HepG2 (cell line): ENCODE results near the gene SRSF8. TPM values are rescaled to one million over a fixed set of nuclear protein-coding genes. Genes with fewer than 3 reads are reported as not detected.

Experiments
- ARNT ChIP-seq: fragments of 450-650 bp; IDR thresholded peaks from 2 replicates; pipeline ENCODE4 v1.6.1; 2017
- CAMTA2 ChIP-seq: sonication (generic); formaldehyde crosslinking; IDR thresholded peaks from 2 replicates; pipeline ENCODE4 v1.4.0; 2020; ENCODE audit warnings: mild to moderate bottlenecking, missing genetic modification reagents, borderline replicate concordance
- CEBPB ChIP-seq: IDR thresholded peaks from 2 replicates; pipeline ENCODE4 v1.6.1; 2011; ENCODE audit warnings: low read depth, low read length, improper control_type of control experiment, borderline replicate concordance
- EZH2 ChIP-seq: conservative IDR thresholded peaks from 2 replicates; pipeline ENCODE4 v1.6.1; 2012; ENCODE audit warnings: mild to moderate bottlenecking, low read depth, low read length, moderate library complexity
- FOXJ3 ChIP-seq: sonication (generic); formaldehyde crosslinking; IDR thresholded peaks from 2 replicates; pipeline ENCODE4 v1.4.0; 2020; ENCODE audit warnings: missing genetic modification reagents, mild to moderate bottlenecking, borderline replicate concordance
- GZF1 ChIP-seq: sonication (generic); formaldehyde crosslinking; IDR thresholded peaks from 2 replicates; pipeline ENCODE4 v1.5.1; 2020; ENCODE audit warnings: mild to moderate bottlenecking, missing genetic modification reagents
- HNRNPUL1 ChIP-seq: fragments of 200-400 bp; formaldehyde crosslinking; IDR thresholded peaks from 2 replicates; pipeline ENCODE4 v1.6.1; 2017; ENCODE audit warnings: low read depth, mild to moderate bottlenecking, low read length, moderate library complexity
- KDM3A ChIP-seq: IDR thresholded peaks from 2 replicates; pipeline ENCODE4 v1.6.1; 2018; ENCODE audit warnings: low read depth, missing compliant biosample characterization
- KDM4B ChIP-seq: sonication (generic); formaldehyde crosslinking; IDR thresholded peaks from 2 replicates; pipeline ENCODE4 v1.4.0; 2020; ENCODE audit warnings: missing genetic modification reagents
- MIER2 ChIP-seq: IDR thresholded peaks from 2 replicates; pipeline ENCODE4 v1.6.1; 2016; ENCODE audit warnings: missing biosample characterization, missing genetic modification reagents
- POGZ ChIP-seq: sonication (generic); formaldehyde crosslinking; IDR thresholded peaks from 2 replicates; pipeline ENCODE4 v1.4.0; 2020; ENCODE audit warnings: mild to moderate bottlenecking, missing genetic modification reagents
- REXO4 ChIP-seq: sonication (generic); formaldehyde crosslinking; IDR thresholded peaks from 2 replicates; pipeline ENCODE4 v1.8.0; 2022; ENCODE audit warnings: missing genetic modification reagents, mild to moderate bottlenecking, borderline replicate concordance
- U2AF2 ChIP-seq: fragments of 200-400 bp; formaldehyde crosslinking; IDR thresholded peaks from 2 replicates; pipeline ENCODE4 v1.6.1; 2017; ENCODE audit warnings: low read depth, mild to moderate bottlenecking, low read length
- XRCC5 ChIP-seq: fragments of 200-400 bp; formaldehyde crosslinking; optimal IDR thresholded peaks from 2 replicates; pipeline ENCODE3; 2017; ENCODE audit warnings: mild to moderate bottlenecking, low read length
- ZMAT3 ChIP-seq: sonication (generic); formaldehyde crosslinking; conservative IDR thresholded peaks from 2 replicates; pipeline ENCODE4 v1.7.0; 2021; ENCODE audit warnings: missing genetic modification reagents
- ZMYM3 ChIP-seq: sonication (generic); formaldehyde crosslinking; IDR thresholded peaks from 2 replicates; pipeline ENCODE4 v1.5.1; 2020; ENCODE audit warnings: mild to moderate bottlenecking, missing genetic modification reagents
- ZNF34 ChIP-seq: sonication (generic); formaldehyde crosslinking; IDR thresholded peaks from 2 replicates; pipeline ENCODE4 v1.4.0; 2020; ENCODE audit warnings: mild to moderate bottlenecking, missing genetic modification reagents, borderline replicate concordance
- ZNF562 ChIP-seq: sonication (generic); formaldehyde crosslinking; IDR thresholded peaks from 2 replicates; pipeline ENCODE4 v1.8.0; 2022; ENCODE audit warnings: missing genetic modification reagents, borderline replicate concordance
- polyA plus RNA-seq, 8 experiments: library from polyadenylated mRNA; depleted of rRNA in 3 of 8; stranded (reverse) in 7 of 8; unstranded in 1 of 8; fragments of >200 nt; fragmentation: Illumina TruSeq in 4 of 8; extraction: Trizol in 4 of 8; gene quantifications; 2 replicates each; pipeline versions ENCODE4 v1.2.1 to v1.2.3, GENCODE V29; 2011 to 2016; ENCODE audit warnings: low read depth in 4 of 8, missing spikeins in 1 of 8, mixed read lengths in 1 of 8; ENCODE audit not compliant: insufficient read depth in 1 of 8
- total RNA-seq, 5 experiments: library from RNA; depleted of rRNA; stranded (reverse); fragments of >200 nt; fragmentation: Illumina TruSeq; extraction: Trizol; gene quantifications; 2 replicates each; pipeline ENCODE4 v1.2.3, GENCODE V29; 2016; ENCODE audit warnings: low read depth in 1 of 5
- TF ChIP-seq, protein P1 (sequence below): sonication (generic); IDR thresholded peaks from 2 replicates; pipeline ENCODE4 v1.6.1; 2016; ENCODE audit warnings: low read depth, borderline replicate concordance
- TF ChIP-seq, protein P2 (sequence below): sonication (generic); formaldehyde crosslinking; IDR thresholded peaks from 2 replicates; pipeline ENCODE4 v1.8.0; 2022; ENCODE audit warnings: mild to moderate bottlenecking, missing genetic modification reagents; ENCODE audit not compliant: insufficient replicate concordance
- TF ChIP-seq, protein P3 (sequence below): sonication (generic); formaldehyde crosslinking; IDR thresholded peaks from 2 replicates; pipeline ENCODE4 v1.4.0; 2020; ENCODE audit warnings: low read depth, mild to moderate bottlenecking, missing genetic modification reagents
- TF ChIP-seq, protein P4 (sequence below): IDR thresholded peaks from 2 replicates; pipeline ENCODE4 v1.6.1; 2012; ENCODE audit warnings: low read depth, low read length, improper control_type of control experiment
- TF ChIP-seq, protein P5 (sequence below): sonication (generic); formaldehyde crosslinking; IDR thresholded peaks from 2 replicates; pipeline ENCODE4 v1.5.0; 2020; ENCODE audit warnings: missing genetic modification reagents

Gene SRSF8
- total and polyA plus RNA-seq, 2 of the 13 experiments (the other 11 are each of a cell fraction or from before 2014, with no cell fraction given): 21.8 to 25.8 TPM

DNA sequence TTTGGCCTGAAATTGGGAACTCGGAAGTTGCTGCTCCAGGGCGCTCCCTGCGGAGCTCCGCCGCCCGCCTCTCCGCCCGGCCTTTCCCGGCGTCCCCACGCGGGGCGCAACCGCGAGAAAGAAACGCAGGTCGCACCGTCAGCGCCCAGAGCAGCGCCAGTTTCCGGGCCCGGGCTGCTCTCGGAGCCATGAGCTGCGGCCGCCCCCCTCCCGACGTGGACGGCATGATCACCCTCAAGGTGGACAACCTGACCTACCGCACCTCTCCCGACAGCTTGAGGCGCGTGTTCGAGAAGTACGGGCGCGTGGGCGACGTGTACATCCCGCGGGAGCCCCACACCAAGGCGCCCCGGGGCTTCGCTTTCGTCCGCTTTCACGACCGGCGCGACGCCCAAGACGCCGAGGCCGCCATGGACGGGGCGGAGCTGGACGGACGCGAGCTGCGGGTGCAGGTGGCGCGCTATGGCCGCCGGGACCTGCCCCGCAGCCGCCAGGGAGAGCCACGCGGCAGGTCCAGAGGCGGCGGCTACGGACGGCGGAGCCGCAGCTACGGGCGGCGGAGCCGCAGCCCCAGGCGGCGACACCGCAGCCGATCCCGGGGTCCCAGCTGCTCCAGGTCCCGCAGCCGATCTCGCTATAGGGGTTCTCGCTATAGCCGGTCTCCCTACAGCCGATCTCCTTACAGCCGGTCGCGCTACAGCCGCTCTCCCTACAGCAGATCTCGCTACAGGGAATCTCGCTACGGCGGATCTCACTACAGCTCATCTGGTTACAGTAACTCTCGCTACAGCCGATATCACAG lies 521 bp downstream of the SRSF8 start (continued):
- TF ChIP-seq, protein P1, sequence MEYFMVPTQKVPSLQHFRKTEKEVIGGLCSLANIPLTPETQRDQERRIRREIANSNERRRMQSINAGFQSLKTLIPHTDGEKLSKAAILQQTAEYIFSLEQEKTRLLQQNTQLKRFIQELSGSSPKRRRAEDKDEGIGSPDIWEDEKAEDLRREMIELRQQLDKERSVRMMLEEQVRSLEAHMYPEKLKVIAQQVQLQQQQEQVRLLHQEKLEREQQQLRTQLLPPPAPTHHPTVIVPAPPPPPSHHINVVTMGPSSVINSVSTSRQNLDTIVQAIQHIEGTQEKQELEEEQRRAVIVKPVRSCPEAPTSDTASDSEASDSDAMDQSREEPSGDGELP: no peak; the same call in 1 of the 2 replicates
- no peak for TF ChIP-seq CEBPB
- TF ChIP-seq KDM3A (CRISPR knock-in tag): no peak
- no peak for TF ChIP-seq EZH2
- peak; percentile 43; the same call in 1 of the 2 replicates for TF ChIP-seq ZMAT3 (CRISPR knock-in tag)
- peak; percentile 90; the same call in 1 of the 2 replicates for TF ChIP-seq ZNF34 (CRISPR knock-in tag)
- no peak for TF ChIP-seq GZF1 (CRISPR knock-in tag)
- TF ChIP-seq, protein P2, sequence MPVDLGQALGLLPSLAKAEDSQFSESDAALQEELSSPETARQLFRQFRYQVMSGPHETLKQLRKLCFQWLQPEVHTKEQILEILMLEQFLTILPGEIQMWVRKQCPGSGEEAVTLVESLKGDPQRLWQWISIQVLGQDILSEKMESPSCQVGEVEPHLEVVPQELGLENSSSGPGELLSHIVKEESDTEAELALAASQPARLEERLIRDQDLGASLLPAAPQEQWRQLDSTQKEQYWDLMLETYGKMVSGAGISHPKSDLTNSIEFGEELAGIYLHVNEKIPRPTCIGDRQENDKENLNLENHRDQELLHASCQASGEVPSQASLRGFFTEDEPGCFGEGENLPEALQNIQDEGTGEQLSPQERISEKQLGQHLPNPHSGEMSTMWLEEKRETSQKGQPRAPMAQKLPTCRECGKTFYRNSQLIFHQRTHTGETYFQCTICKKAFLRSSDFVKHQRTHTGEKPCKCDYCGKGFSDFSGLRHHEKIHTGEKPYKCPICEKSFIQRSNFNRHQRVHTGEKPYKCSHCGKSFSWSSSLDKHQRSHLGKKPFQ (CRISPR knock-in tag): peak; percentile 73
- TF ChIP-seq, protein P3, sequence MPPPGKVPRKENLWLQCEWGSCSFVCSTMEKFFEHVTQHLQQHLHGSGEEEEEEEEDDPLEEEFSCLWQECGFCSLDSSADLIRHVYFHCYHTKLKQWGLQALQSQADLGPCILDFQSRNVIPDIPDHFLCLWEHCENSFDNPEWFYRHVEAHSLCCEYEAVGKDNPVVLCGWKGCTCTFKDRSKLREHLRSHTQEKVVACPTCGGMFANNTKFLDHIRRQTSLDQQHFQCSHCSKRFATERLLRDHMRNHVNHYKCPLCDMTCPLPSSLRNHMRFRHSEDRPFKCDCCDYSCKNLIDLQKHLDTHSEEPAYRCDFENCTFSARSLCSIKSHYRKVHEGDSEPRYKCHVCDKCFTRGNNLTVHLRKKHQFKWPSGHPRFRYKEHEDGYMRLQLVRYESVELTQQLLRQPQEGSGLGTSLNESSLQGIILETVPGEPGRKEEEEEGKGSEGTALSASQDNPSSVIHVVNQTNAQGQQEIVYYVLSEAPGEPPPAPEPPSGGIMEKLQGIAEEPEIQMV (CRISPR knock-in tag): 0 out of 2 replicates have a peak, but pooled peaks have one; percentile 52
- no peak for TF ChIP-seq ARNT
- TF ChIP-seq MIER2 (CRISPR knock-in tag): no peak
- TF ChIP-seq KDM4B: peak; percentile 33; the same call in 1 of the 2 replicates
- TF ChIP-seq REXO4 (CRISPR knock-in tag): no peak
- no peak for TF ChIP-seq ZMYM3 (CRISPR knock-in tag)
- TF ChIP-seq POGZ (CRISPR knock-in tag): no peak; the same call in 1 of the 2 replicates
- TF ChIP-seq FOXJ3: no peak
- TF ChIP-seq, protein P4, sequence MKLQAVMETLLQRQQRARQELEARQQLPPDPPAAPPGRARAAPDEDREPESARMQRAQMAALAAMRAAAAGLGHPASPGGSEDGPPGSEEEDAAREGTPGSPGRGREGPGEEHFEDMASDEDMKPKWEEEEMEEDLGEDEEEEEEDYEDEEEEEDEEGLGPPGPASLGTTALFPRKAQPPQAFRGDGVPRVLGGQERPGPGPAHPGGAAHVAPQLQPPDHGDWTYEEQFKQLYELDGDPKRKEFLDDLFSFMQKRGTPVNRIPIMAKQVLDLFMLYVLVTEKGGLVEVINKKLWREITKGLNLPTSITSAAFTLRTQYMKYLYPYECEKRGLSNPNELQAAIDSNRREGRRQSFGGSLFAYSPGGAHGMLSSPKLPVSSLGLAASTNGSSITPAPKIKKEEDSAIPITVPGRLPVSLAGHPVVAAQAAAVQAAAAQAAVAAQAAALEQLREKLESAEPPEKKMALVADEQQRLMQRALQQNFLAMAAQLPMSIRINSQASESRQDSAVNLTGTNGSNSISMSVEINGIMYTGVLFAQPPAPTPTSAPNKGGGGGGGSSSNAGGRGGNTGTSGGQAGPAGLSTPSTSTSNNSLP: no peak
- TF ChIP-seq, protein P5, sequence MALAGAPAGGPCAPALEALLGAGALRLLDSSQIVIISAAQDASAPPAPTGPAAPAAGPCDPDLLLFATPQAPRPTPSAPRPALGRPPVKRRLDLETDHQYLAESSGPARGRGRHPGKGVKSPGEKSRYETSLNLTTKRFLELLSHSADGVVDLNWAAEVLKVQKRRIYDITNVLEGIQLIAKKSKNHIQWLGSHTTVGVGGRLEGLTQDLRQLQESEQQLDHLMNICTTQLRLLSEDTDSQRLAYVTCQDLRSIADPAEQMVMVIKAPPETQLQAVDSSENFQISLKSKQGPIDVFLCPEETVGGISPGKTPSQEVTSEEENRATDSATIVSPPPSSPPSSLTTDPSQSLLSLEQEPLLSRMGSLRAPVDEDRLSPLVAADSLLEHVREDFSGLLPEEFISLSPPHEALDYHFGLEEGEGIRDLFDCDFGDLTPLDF: no peak
- TF ChIP-seq U2AF2: no peak
- TF ChIP-seq ZNF562 (CRISPR knock-in tag): no peak
- TF ChIP-seq CAMTA2 (CRISPR knock-in tag): no peak; the same call in 1 of the 2 replicates
- no peak for TF ChIP-seq XRCC5
- TF ChIP-seq HNRNPUL1: no peak
